ENCODE measurements around the gene GAD1.

GRCh38 chr2:170817093-170818035 is 677 bp downstream of the GAD1 start:
- TF ChIP-seq CTCF (IDR thresholded peaks at IDR 0.05) (no peak), ZFX (IDR thresholded peaks at IDR 0.05; ENCODE audit: borderline replicate concordance) (no peak)

All from 22Rv1 (cell line).